ENCODE results near the gene DSCAML1. TPM values are rescaled to one million over a fixed set of nuclear protein-coding genes. Genes with fewer than 3 reads are reported as not detected.

The DSCAML1 gene
- total and polyA plus RNA-seq, 3 donors from 2014 or later, result 1.6 to 6.1 (median 3.0) TPM

DNA sequence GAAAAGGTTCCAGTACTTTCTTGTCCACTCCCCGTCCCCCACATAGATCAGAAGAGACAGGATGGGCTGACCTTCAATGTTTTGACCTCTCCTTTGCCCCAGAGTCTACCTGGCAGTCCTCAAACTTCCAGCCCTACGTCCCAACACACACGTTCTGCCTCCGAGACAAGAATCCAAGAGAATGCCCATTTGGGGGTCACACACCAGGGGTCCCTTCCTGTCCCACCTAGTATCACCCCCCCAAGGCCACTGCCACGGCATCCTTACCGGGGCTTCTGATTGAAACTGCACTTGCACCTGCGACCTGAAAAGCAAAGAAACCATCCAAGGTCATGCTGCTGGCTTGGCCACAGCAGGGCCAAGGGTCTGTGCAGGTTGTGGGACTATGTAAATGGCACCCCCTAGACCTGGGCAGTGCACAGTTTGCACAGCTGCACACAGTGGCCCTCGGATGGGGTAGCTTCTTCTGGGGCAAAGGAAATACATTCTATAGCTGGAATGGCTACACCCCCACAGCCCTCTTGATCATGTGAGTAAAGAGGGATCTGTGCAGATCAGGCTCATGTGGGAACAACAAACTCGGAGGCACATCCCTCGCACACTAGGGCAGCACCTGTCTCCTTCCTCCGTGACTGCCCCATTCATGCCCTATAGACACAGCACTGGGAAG, 44.0 kb upstream of the DSCAML1 start:
- H3K9me3 ChIP-seq, result no peaks in the 10 kb centered on the region
- intact Hi-C loops (cut with DNase I; ENCODE audit: low total_unique reads), result loop anchor here (5.0 kb wide), 1 partner anchor 106 kb away; no protein-coding TSS in a partner anchor
- H3K27me3 ChIP-seq, result no peaks in the 10 kb centered on the region
- DNase-seq, result peak; percentile 14
- H3K36me3 ChIP-seq (ENCODE audit: low read depth, missing control alignments), result no peaks in the 10 kb centered on the region
- TF ChIP-seq, protein P1, sequence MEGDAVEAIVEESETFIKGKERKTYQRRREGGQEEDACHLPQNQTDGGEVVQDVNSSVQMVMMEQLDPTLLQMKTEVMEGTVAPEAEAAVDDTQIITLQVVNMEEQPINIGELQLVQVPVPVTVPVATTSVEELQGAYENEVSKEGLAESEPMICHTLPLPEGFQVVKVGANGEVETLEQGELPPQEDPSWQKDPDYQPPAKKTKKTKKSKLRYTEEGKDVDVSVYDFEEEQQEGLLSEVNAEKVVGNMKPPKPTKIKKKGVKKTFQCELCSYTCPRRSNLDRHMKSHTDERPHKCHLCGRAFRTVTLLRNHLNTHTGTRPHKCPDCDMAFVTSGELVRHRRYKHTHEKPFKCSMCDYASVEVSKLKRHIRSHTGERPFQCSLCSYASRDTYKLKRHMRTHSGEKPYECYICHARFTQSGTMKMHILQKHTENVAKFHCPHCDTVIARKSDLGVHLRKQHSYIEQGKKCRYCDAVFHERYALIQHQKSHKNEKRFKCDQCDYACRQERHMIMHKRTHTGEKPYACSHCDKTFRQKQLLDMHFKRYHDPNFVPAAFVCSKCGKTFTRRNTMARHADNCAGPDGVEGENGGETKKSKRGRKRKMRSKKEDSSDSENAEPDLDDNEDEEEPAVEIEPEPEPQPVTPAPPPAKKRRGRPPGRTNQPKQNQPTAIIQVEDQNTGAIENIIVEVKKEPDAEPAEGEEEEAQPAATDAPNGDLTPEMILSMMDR (IDR thresholded peaks at IDR 0.05), result no peak
- TF ChIP-seq POLR2A (IDR thresholded peaks at IDR 0.05), result no peak
- WGBS, 2 donors, result 86 to 89% methylated on average over 10 to 11 of the region's 11 CpGs
- H3K4me1 ChIP-seq, result peaks cover 15% of the 10 kb centered on the region
- H3K27ac ChIP-seq, result no peak overlapping the region
- H3K4me3 ChIP-seq, result no peak overlapping the region

DNA sequence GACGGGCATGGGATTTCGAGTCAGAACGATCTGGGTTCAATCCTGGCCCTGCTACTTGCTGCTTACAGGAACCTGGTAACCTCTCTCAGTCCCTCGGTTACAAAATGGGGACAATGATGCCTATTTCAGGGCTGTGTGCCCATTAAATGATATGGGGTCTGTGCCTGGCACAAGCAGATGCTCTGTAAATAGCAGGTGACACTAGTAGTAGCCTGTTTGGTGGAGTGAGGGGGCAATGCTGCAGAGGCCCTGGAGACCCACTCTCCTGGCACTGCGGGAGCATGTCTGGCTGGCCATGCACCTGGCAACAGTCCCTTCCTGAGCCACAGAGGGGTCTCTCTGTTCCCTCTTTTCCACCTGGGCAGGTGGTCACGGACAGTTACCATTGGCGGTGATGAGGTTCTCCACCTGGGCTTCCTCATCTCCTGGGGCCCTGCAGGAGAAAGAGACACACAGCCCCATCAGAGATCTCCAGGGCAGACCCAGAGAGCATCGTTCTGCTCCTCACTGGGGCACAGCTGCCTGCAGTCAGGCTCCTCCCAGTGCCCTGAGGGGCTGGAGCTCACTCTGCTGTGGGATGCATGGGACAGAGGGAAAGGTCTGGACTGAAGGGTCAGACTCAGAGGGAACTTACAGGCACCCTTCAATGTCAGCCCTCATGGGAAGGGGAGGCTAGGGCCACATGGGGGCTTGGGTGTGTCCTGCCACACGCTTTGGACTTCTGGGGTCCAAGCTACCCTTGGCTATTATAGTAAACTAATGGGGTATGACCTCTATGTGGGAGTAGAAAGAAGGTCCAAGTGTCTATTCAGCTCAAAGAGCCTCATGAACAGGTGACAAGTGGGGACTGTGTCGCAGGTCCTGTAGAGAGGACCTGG, 43.2 kb upstream of the DSCAML1 start:
- no peaks in the 10 kb centered on the region for H3K9me3 ChIP-seq
- TF ChIP-seq, protein P1 (IDR thresholded peaks at IDR 0.05), result no peak
- no peak for TF ChIP-seq POLR2A (IDR thresholded peaks at IDR 0.05)
- no peak overlapping the region for H3K27ac ChIP-seq
- H3K27me3 ChIP-seq, result no peaks in the 10 kb centered on the region
- DNase-seq, result no peak
- no peaks in the 10 kb centered on the region for H3K36me3 ChIP-seq (ENCODE audit: low read depth, missing control alignments)
- WGBS, 2 donors, result 86 to 92% methylated on average over 6 to 10 of the region's 10 CpGs
- H3K4me3 ChIP-seq, result no peak overlapping the region
- H3K4me1 ChIP-seq, result peaks cover 15% of the 10 kb centered on the region
- intact Hi-C loops (cut with DNase I; ENCODE audit: low total_unique reads), result loop anchor here (5.0 kb wide), 1 partner anchor 107 kb away; no protein-coding TSS in a partner anchor

DNA sequence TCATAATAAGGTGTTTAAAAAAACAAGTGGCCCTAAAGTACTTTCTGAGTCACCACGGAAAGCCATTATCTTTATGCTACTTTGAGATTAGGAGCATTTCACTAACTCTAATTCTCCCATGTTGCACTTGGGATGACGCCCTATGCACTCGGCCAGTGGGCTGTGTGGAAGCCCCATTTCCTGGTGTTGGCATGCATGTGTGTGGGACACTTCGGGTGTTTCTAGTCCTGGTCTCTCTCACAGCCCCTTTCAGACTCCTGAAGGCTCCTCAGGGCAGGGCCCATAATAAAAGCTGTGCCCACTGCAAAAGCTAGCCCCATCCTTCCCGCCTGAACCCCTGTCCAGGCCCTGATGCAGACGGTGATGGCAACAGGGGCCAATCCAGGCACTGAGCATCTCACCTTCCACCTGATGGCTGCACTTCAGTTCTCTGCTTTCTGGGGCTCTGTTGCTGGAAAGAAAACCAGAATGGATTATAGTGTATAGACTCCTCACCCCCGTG, 42.4 kb upstream of the DSCAML1 start:
- intact Hi-C loops (cut with DNase I; ENCODE audit: low total_unique reads), result no loop called here
- DNase-seq, result no peak
- Histone ChIP-seq H3K36me3 (ENCODE audit: low read depth, missing control alignments) (no peaks in the 10 kb centered on the region), H3K27me3 (no peaks in the 10 kb centered on the region), H3K9me3 (no peaks in the 10 kb centered on the region), H3K4me3 (no peak overlapping the region), H3K27ac (no peak overlapping the region), H3K4me1 (peaks cover 15% of the 10 kb centered on the region)
- WGBS, 2 donors, result 81 to 88% methylated on average over 7 of the region's 7 CpGs
- TF ChIP-seq, protein P1 (IDR thresholded peaks at IDR 0.05), result no peak
- TF ChIP-seq POLR2A (IDR thresholded peaks at IDR 0.05), result no peak

DNA sequence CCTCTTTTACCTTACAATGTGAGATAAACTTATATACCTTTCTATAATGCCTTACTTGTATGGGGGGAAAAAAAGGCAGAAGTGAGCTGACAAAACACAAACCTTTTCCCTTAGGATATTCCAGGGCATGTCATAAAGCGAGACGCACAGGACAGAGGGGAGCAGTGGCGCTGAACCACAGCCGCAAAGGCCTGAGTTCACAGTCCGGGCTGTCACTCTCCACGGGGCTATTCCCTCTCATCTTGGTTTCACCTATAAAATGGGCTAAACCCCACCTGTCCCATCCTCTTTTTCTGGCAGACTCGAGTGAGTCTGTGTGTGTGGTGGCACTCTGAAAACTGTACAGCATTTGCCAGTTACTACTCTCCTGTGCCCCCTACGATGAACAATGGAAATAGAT, 41.9 kb upstream of the DSCAML1 start:
- Histone ChIP-seq H3K27me3 (no peaks in the 10 kb centered on the region), H3K4me1 (peaks cover 13% of the 10 kb centered on the region), H3K9me3 (no peaks in the 10 kb centered on the region), H3K36me3 (ENCODE audit: low read depth, missing control alignments) (no peaks in the 10 kb centered on the region), H3K27ac (no peak overlapping the region), H3K4me3 (no peak overlapping the region)
- intact Hi-C loops (cut with DNase I; ENCODE audit: low total_unique reads), result no loop called here
- WGBS, 2 donors, result 80 to 85% methylated on average over 8 of the region's 8 CpGs
- no peak for DNase-seq
- TF ChIP-seq POLR2A (IDR thresholded peaks at IDR 0.05), result no peak
- TF ChIP-seq, protein P1 (IDR thresholded peaks at IDR 0.05), result no peak

Measured in testis (tissue), 3 donors.